Peyer's patch (tissue), 4 donors: ENCODE data around the gene CXCL16. TPM values are rescaled to one million over a fixed set of nuclear protein-coding genes. Genes with fewer than 3 reads are reported as not detected.
"Not testable (repeated sequence)": the region's sequence is repeated elsewhere in the genome, so short reads cannot be mapped to it uniquely, and the experiment has no call there.

Experiments
- DNase-seq, 3 donors: peaks; one replicate each; pipeline ENCODE4 v3.0.0-alpha.2; 2017 to 2019
- H3K27ac ChIP-seq, 4 donors: fragments of 200-600 bp; sonication (generic); one replicate each; pipeline ENCODE4 v1.5.1; 2016 to 2019
- H3K27me3 ChIP-seq, 2 donors: fragments of 200-600 bp; sonication (generic); one replicate each; pipeline ENCODE4 v1.5.1; 2019
- H3K36me3 ChIP-seq, 3 donors: fragments of 200-600 bp; sonication (generic); one replicate each; pipeline ENCODE4 v1.5.1; 2016 to 2019
- H3K4me1 ChIP-seq, 4 donors: fragments of 200-600 bp; sonication (generic); one replicate each; pipeline ENCODE4 v1.5.1; 2016 to 2019
- H3K4me3 ChIP-seq, 4 donors: fragments of 200-600 bp; sonication (generic); 1 replicate in 3 of 4; 2 replicates in 1 of 4; pipeline ENCODE4 v1.5.1; 2016 to 2019; ENCODE audit warnings: mild to moderate bottlenecking in 1 of 4
- H3K9me3 ChIP-seq, 4 donors: fragments of 200-600 bp; sonication (generic); one replicate each; pipeline ENCODE4 v1.5.1; 2016 to 2019; ENCODE audit warnings: mild to moderate bottlenecking in 1 of 4
- CTCF ChIP-seq, 6 experiments: fragments of 450-650 bp in 4 of 6; fragments of 200-600 bp in 2 of 6; sonication (generic) in 1 of 6; IDR thresholded peaks; one replicate each; pipeline ENCODE4 v1.5.1; 2017 to 2019; ENCODE audit warnings: antibody characterized with exemption in 6 of 6, mild to moderate bottlenecking in 3 of 6, moderate library complexity in 1 of 6
- POLR2A ChIP-seq, 2 donors: fragments of 450-650 bp; IDR thresholded peaks; one replicate each; pipeline ENCODE4 v1.5.1; 2017; ENCODE audit warnings: antibody characterized with exemption in 2 of 2, mild to moderate bottlenecking in 2 of 2, moderate library complexity in 2 of 2
- total RNA-seq, 4 donors: library from RNA; depleted of rRNA; stranded (reverse); fragments of >200 nt; gene quantifications; one replicate each; pipeline ENCODE4 v1.1.0, GENCODE V29; 2016

The CXCL16 gene
- total RNA-seq, 4 donors from 2014 or later: 24.8 to 33.1 (median 28.0) TPM

- Histone ChIP-seq H3K36me3 (peaks cover 0 to 46% (median 0%) of the 10 kb centered on the region in 3 donors), H3K27ac (no peak overlapping the region), H3K27me3 (no peaks in the 10 kb centered on the region), H3K4me1 (peaks cover 0 to 21% (median 8%) of the 10 kb centered on the region in 4 donors), H3K4me3 (no peak overlapping the region), H3K9me3 (no peaks in the 10 kb centered on the region)
- TF ChIP-seq POLR2A (IDR thresholded peaks at IDR 0.05) (no peak), CTCF (IDR thresholded peaks at IDR 0.05) (no peak)
- DNase-seq: no peak
Measured at GRCh38 chr17:4719146-4719545, 20.6 kb downstream of the CXCL16 start.

- Histone ChIP-seq H3K27ac (no peak overlapping the region), H3K4me1 (peaks cover 0 to 30% (median 8%) of the 10 kb centered on the region in 4 donors), H3K27me3 (no peaks in the 10 kb centered on the region), H3K9me3 (no peaks in the 10 kb centered on the region), H3K4me3 (no peak overlapping the region), H3K36me3 (peaks cover 0 to 46% (median 0%) of the 10 kb centered on the region in 3 donors)
- DNase-seq: no peak
- no peak for TF ChIP-seq CTCF (IDR thresholded peaks at IDR 0.05)
- no peak for TF ChIP-seq POLR2A (IDR thresholded peaks at IDR 0.05)
Measured at GRCh38 chr17:4718276-4718675, 21.5 kb downstream of the CXCL16 start.

GRCh38 chr17:4717791-4718190, 21.9 kb downstream of the CXCL16 start:
- no peak for DNase-seq
- Histone ChIP-seq H3K27ac (no peak overlapping the region), H3K4me1 (peaks cover 0 to 35% (median 9%) of the 10 kb centered on the region in 4 donors), H3K36me3 (peaks cover 0 to 46% (median 0%) of the 10 kb centered on the region in 3 donors), H3K4me3 (no peak overlapping the region), H3K9me3 (no peaks in the 10 kb centered on the region), H3K27me3 (no peaks in the 10 kb centered on the region)
- TF ChIP-seq POLR2A (IDR thresholded peaks at IDR 0.05) (no peak), CTCF (IDR thresholded peaks at IDR 0.05) (no peak)

GRCh38 chr17:4716081-4716480, 23.6 kb downstream of the CXCL16 start:
- DNase-seq: no peak
- Histone ChIP-seq H3K36me3 (peaks cover 0 to 46% (median 0%) of the 10 kb centered on the region in 3 donors), H3K9me3 (no peaks in the 10 kb centered on the region), H3K27me3 (no peaks in the 10 kb centered on the region), H3K4me1 (peaks cover 6 to 42% (median 12%) of the 10 kb centered on the region in 4 donors), H3K27ac (no peak overlapping the region), H3K4me3 (no peak overlapping the region)
- no peak for TF ChIP-seq CTCF (IDR thresholded peaks at IDR 0.05)
- no peak for TF ChIP-seq POLR2A (IDR thresholded peaks at IDR 0.05)

- Histone ChIP-seq H3K27me3 (no peaks in the 10 kb centered on the region), H3K27ac (peak overlapping the region in 3 of 4 donors; percentile 24 to 62 (median 58)), H3K9me3 (no peaks in the 10 kb centered on the region), H3K4me1 (peaks cover 5 to 40% (median 12%) of the 10 kb centered on the region in 4 donors), H3K4me3 (peak overlapping the region in 2 of 4 donors; percentile 10 to 12), H3K36me3 (peaks cover 0 to 39% (median 0%) of the 10 kb centered on the region in 3 donors)
- no peak for TF ChIP-seq POLR2A (IDR thresholded peaks at IDR 0.05)
- TF ChIP-seq CTCF (IDR thresholded peaks at IDR 0.05): no peak
- peak in 2 of 3 donors; percentile 46 to 70 for DNase-seq
Measured at GRCh38 chr17:4715063-4715744, 24.5 kb downstream of the CXCL16 start.

- Histone ChIP-seq H3K4me1 (peaks cover 5 to 40% (median 13%) of the 10 kb centered on the region in 4 donors), H3K4me3 (peak overlapping the region in 2 of 4 donors; percentile 10 to 12), H3K36me3 (peaks cover 0 to 32% (median 0%) of the 10 kb centered on the region in 3 donors), H3K27ac (peak overlapping the region in 3 of 4 donors; percentile 24 to 62 (median 58))
- not testable (repeated sequence) for H3K27me3 ChIP-seq, H3K9me3 ChIP-seq, DNase-seq
Measured at GRCh38 chr17:4714340-4715062, 25.2 kb downstream of the CXCL16 start.
